K562 (cell line): ENCODE data around the gene SRP54. TPM values are rescaled to one million over a fixed set of nuclear protein-coding genes. Genes with fewer than 3 reads are reported as not detected.

Experiments
- DACH1 ChIP-seq: fragments of 450-650 bp; IDR thresholded peaks from 2 replicates; pipeline ENCODE4 v1.6.1; 2018; ENCODE audit not compliant: partially characterized antibody
- ETV6 ChIP-seq, 3 experiments: fragments of 150-350 bp in 1 of 3; sonication (generic) in 1 of 3; formaldehyde crosslinking in 1 of 3; IDR thresholded peaks; 2 replicates each; pipeline versions ENCODE4 v1.6.1 to v1.8.0; 2014 to 2022; ENCODE audit warnings: borderline replicate concordance in 2 of 3, low read depth in 2 of 3, antibody characterized with exemption in 1 of 3, low read length in 1 of 3, mild to moderate bottlenecking in 1 of 3, missing genetic modification reagents in 1 of 3
- NONO ChIP-seq, 2 experiments: fragments of 200-400 bp in 1 of 2; fragments of 450-650 bp in 1 of 2; formaldehyde crosslinking in 1 of 2; IDR thresholded peaks; 2 replicates each; pipeline ENCODE4 v1.6.1; 2017; ENCODE audit warnings: low read depth in 2 of 2, mild to moderate bottlenecking in 2 of 2, moderate library complexity in 2 of 2, low read length in 1 of 2
- PRMT5 ChIP-seq: sonication (generic); formaldehyde crosslinking; IDR thresholded peaks from 2 replicates; pipeline ENCODE4 v1.5.0; 2020; ENCODE audit warnings: missing genetic modification reagents
- PURB ChIP-seq: sonication (generic); formaldehyde crosslinking; IDR thresholded peaks from 2 replicates; pipeline ENCODE4 v1.9.0; 2021; ENCODE audit warnings: low read depth, mild to moderate bottlenecking, missing genetic modification reagents
- XRCC3 ChIP-seq: fragments of 450-650 bp; IDR thresholded peaks from 2 replicates; pipeline ENCODE4 v1.6.1; 2017; ENCODE audit warnings: mild to moderate bottlenecking, moderate library complexity
- ZNF217 ChIP-seq: sonication (generic); formaldehyde crosslinking; IDR thresholded peaks from 2 replicates; pipeline ENCODE4 v1.8.0; 2022; ENCODE audit warnings: mild to moderate bottlenecking, missing genetic modification reagents
- ZNF384 ChIP-seq: IDR thresholded peaks from 2 replicates; pipeline ENCODE4 v1.6.1; 2012; ENCODE audit warnings: low read depth, low read length, improper control_type of control experiment
- ZNF75A ChIP-seq: fragments of 450-650 bp; formaldehyde crosslinking; IDR thresholded peaks from 2 replicates; pipeline ENCODE4 v1.4.0; 2020; ENCODE audit warnings: mild to moderate bottlenecking
- ZNF764 ChIP-seq: fragments of 250-450 bp; sonication (Bioruptor Pico); IDR thresholded peaks from 2 replicates; pipeline ENCODE4 v1.4.0; 2020; ENCODE audit warnings: low read depth, mild to moderate bottlenecking, moderate library complexity
- polyA plus RNA-seq, 8 experiments: library from polyadenylated mRNA; depleted of rRNA in 4 of 8; stranded (reverse) in 5 of 8; unstranded in 3 of 8; fragments of >200 nt; fragmentation: Nextera tagmentation in 2 of 8; fragmentation: Illumina TruSeq in 1 of 8; extraction: Ambion mirVana in 2 of 8; extraction: Trizol in 1 of 8; gene quantifications; 2 replicates each; pipeline versions ENCODE4 v1.2.1 to v1.2.3, GENCODE V29; 2011 to 2014; ENCODE audit warnings: inconsistent platforms in 1 of 8, missing spikeins in 1 of 8
- total RNA-seq, 7 experiments: library from RNA; depleted of rRNA in 6 of 7; stranded (reverse); fragments of >200 nt in 6 of 7; fragmentation: Illumina TruSeq in 2 of 7; extraction: Trizol in 2 of 7; gene quantifications; 2 replicates each; pipeline versions ENCODE4 v1.2.1 to v1.2.3, GENCODE V29; 2011 to 2021; ENCODE audit warnings: low replicate concordance in 1 of 7
- TF ChIP-seq, protein P1 (sequence below), 2 experiments: fragments of 450-650 bp; formaldehyde crosslinking in 1 of 2; IDR thresholded peaks; 2 replicates each; pipeline versions ENCODE4 v1.4.0 to v1.6.1; 2014 to 2020; ENCODE audit warnings: mild to moderate bottlenecking in 2 of 2, borderline replicate concordance in 1 of 2, low read depth in 1 of 2
- TF ChIP-seq, protein P2 (sequence below): fragments of 450-650 bp; IDR thresholded peaks from 2 replicates; pipeline ENCODE4 v1.6.1; 2018; ENCODE audit not compliant: partially characterized antibody
- TF ChIP-seq, protein P3 (sequence below), 2 experiments: fragments of 450-650 bp in 1 of 2; sonication (generic) in 1 of 2; formaldehyde crosslinking; conservative IDR thresholded peaks; 2 replicates each; pipeline versions ENCODE4 v1.4.0 to v1.8.1; 2020 to 2022; ENCODE audit warnings: mild to moderate bottlenecking in 1 of 2, missing genetic modification reagents in 1 of 2

The SRP54 gene
- total and polyA plus RNA-seq, 9 of the 15 experiments (the other 6 are each of a cell fraction or from before 2014, with no cell fraction given) = 28.6 to 69.8 (median 51.7) TPM

DNA sequence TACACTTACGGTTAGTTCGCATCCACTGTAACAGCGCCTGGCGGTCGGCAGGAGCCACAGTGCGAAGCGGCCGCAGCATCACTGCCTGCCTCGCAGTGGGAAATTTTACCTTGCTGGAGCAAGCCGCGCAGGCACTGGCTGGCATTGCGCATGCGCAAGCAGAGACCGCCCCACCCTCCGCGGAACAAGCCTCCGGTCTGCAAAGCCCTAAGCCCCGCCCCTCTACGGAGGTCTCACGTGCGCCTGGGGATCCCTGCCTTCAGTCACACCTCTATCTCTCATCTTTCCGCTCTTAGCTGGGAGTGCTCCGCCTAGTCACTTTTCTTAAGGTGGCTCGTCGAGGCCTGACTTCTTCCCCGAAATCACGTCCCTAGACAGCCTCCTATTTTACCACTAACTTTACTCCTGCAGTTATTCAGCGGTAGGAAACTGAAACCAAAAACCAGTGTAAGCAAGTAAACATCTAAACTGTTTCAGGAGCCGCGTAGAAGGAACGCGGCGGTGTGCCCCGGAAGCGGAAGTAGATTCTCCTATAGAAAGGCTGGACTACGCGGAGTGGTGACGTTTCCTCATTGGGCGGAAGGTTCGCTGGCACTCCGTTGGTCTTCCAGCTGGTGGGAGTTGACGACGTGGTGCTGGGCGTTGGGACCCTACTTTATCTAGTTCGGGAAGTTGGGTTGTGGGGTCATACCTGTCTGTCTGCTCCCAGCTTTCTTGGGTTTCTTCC, at the start of gene SRP54 (continued):
- TF ChIP-seq, protein P1, sequence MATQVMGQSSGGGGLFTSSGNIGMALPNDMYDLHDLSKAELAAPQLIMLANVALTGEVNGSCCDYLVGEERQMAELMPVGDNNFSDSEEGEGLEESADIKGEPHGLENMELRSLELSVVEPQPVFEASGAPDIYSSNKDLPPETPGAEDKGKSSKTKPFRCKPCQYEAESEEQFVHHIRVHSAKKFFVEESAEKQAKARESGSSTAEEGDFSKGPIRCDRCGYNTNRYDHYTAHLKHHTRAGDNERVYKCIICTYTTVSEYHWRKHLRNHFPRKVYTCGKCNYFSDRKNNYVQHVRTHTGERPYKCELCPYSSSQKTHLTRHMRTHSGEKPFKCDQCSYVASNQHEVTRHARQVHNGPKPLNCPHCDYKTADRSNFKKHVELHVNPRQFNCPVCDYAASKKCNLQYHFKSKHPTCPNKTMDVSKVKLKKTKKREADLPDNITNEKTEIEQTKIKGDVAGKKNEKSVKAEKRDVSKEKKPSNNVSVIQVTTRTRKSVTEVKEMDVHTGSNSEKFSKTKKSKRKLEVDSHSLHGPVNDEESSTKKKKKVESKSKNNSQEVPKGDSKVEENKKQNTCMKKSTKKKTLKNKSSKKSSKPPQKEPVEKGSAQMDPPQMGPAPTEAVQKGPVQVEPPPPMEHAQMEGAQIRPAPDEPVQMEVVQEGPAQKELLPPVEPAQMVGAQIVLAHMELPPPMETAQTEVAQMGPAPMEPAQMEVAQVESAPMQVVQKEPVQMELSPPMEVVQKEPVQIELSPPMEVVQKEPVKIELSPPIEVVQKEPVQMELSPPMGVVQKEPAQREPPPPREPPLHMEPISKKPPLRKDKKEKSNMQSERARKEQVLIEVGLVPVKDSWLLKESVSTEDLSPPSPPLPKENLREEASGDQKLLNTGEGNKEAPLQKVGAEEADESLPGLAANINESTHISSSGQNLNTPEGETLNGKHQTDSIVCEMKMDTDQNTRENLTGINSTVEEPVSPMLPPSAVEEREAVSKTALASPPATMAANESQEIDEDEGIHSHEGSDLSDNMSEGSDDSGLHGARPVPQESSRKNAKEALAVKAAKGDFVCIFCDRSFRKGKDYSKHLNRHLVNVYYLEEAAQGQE (IDR thresholded peaks at IDR 0.05; ENCODE audit: borderline replicate concordance) = no peak
- TF ChIP-seq, protein P1 (CRISPR knock-in tag; IDR thresholded peaks at IDR 0.05; ENCODE audit: low read depth) = no peak
- no peak for TF ChIP-seq PURB (CRISPR knock-in tag)
- no peak for TF ChIP-seq XRCC3
- no peak for TF ChIP-seq PRMT5 (CRISPR knock-in tag)
- TF ChIP-seq ZNF384 = peak; percentile 13; the same call in 1 of the 2 replicates
- TF ChIP-seq ZNF764 (CRISPR knock-in tag) = no peak
- TF ChIP-seq ZNF75A = no peak
- peak; percentile 59 for TF ChIP-seq DACH1
- TF ChIP-seq, protein P2, sequence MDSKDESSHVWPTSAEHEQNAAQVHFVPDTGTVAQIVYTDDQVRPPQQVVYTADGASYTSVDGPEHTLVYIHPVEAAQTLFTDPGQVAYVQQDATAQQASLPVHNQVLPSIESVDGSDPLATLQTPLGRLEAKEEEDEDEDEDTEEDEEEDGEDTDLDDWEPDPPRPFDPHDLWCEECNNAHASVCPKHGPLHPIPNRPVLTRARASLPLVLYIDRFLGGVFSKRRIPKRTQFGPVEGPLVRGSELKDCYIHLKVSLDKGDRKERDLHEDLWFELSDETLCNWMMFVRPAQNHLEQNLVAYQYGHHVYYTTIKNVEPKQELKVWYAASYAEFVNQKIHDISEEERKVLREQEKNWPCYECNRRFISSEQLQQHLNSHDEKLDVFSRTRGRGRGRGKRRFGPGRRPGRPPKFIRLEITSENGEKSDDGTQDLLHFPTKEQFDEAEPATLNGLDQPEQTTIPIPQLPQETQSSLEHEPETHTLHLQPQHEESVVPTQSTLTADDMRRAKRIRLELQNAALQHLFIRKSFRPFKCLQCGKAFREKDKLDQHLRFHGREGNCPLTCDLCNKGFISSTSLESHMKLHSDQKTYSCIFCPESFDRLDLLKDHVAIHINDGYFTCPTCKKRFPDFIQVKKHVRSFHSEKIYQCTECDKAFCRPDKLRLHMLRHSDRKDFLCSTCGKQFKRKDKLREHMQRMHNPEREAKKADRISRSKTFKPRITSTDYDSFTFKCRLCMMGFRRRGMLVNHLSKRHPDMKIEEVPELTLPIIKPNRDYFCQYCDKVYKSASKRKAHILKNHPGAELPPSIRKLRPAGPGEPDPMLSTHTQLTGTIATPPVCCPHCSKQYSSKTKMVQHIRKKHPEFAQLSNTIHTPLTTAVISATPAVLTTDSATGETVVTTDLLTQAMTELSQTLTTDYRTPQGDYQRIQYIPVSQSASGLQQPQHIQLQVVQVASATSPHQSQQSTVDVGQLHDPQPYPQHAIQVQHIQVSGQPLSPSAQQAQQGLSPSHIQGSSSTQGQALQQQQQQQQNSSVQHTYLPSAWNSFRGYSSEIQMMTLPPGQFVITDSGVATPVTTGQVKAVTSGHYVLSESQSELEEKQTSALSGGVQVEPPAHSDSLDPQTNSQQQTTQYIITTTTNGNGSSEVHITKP = peak; percentile 7
- no peak; a peak in 1 of 4 replicates for TF ChIP-seq NONO (IDR thresholded peaks at IDR 0.05; ENCODE audit: low read depth in 2 of 2, low read length in 1 of 2)
- peak in 1 of 2 experiments; percentile 51; a peak in 1 of 4 replicates for TF ChIP-seq ETV6 (IDR thresholded peaks at IDR 0.05; ENCODE audit: borderline replicate concordance in 1 of 2, low read depth in 2 of 2, low read length in 1 of 2)
- TF ChIP-seq ETV6 (CRISPR knock-in tag; IDR thresholded peaks at IDR 0.05; ENCODE audit: borderline replicate concordance) = no peak
- TF ChIP-seq, protein P3, sequence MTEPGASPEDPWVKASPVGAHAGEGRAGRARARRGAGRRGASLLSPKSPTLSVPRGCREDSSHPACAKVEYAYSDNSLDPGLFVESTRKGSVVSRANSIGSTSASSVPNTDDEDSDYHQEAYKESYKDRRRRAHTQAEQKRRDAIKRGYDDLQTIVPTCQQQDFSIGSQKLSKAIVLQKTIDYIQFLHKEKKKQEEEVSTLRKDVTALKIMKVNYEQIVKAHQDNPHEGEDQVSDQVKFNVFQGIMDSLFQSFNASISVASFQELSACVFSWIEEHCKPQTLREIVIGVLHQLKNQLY (CRISPR knock-in tag; conservative IDR thresholded peaks at IDR 0.05) = no peak
- no peak for TF ChIP-seq ZNF217 (CRISPR knock-in tag)
